Body of pancreas (tissue), 4 donors: ENCODE data around the gene GALNT2.

ENCODE experiments used
- POLR2A ChIP-seq, 3 donors: fragments of 450-650 bp; IDR thresholded peaks; one replicate each; pipeline ENCODE4 v1.6.1; 2016; ENCODE audit warnings: antibody characterized with exemption in 3 of 3, mild to moderate bottlenecking in 2 of 3
- TF ChIP-seq, protein P1 (sequence below), 7 experiments: fragments of 450-650 bp in 4 of 7; fragments of 200-600 bp in 3 of 7; sonication (generic) in 3 of 7; IDR thresholded peaks; one replicate each; pipeline ENCODE4 v1.5.1; 2016 to 2019; ENCODE audit warnings: antibody characterized with exemption in 7 of 7

DNA sequence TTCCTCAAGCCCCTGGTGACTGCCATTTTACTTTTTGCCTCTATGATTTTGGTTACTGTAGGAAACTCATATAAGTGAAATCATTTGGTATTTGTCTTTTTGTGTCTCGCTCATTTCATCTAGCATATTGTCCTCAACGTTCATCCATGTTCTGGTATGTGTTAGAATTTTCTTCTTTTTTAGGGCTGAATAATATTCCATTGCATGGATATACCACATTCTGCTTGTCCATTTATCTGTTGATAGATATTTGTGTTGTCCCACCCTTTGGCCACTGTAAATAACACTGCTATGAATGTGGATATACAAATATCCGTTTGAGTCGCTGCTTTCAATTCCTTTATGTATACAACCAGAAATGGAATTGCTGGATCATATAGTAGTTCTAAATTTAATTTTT lies 4.5 kb upstream of the GALNT2 start:
- TF ChIP-seq, protein P1, sequence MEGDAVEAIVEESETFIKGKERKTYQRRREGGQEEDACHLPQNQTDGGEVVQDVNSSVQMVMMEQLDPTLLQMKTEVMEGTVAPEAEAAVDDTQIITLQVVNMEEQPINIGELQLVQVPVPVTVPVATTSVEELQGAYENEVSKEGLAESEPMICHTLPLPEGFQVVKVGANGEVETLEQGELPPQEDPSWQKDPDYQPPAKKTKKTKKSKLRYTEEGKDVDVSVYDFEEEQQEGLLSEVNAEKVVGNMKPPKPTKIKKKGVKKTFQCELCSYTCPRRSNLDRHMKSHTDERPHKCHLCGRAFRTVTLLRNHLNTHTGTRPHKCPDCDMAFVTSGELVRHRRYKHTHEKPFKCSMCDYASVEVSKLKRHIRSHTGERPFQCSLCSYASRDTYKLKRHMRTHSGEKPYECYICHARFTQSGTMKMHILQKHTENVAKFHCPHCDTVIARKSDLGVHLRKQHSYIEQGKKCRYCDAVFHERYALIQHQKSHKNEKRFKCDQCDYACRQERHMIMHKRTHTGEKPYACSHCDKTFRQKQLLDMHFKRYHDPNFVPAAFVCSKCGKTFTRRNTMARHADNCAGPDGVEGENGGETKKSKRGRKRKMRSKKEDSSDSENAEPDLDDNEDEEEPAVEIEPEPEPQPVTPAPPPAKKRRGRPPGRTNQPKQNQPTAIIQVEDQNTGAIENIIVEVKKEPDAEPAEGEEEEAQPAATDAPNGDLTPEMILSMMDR (IDR thresholded peaks at IDR 0.05) = no peak
- TF ChIP-seq POLR2A (IDR thresholded peaks at IDR 0.05) = no peak
